ENCODE results near the gene ZNF319. TPM values are rescaled to one million over a fixed set of nuclear protein-coding genes. Genes with fewer than 3 reads are reported as not detected.

Gene ZNF319
- total RNA-seq, 2 experiments from 2014 or later = 19.8 to 20.8 TPM

- no peak overlapping the region for H3K4me3 Mint-ChIP-seq
- POLR2A ChIA-PET = no interaction called here
- H3K9me3 Mint-ChIP-seq = no peaks in the 10 kb centered on the region
- DNase-seq = no peak
- H3K4me1 Mint-ChIP-seq = no peaks in the 10 kb centered on the region
- H3K36me3 Mint-ChIP-seq (ENCODE audit: low read depth) = no peaks in the 10 kb centered on the region
- CTCF ChIA-PET = interaction anchor here (1.2 kb wide), 1 partner anchor 13 kb away, joined by 3 read pairs; the partner anchor contains the start of gene CNGB1
- H3K27ac Mint-ChIP-seq = no peak overlapping the region
- H3K27me3 Mint-ChIP-seq = no peaks in the 10 kb centered on the region
Measured at GRCh38 chr16:57957673-57958392, 42.6 kb downstream of the ZNF319 start.

- DNase-seq = no peak
- H3K36me3 Mint-ChIP-seq (ENCODE audit: low read depth) = no peaks in the 10 kb centered on the region
- ChIA-PET POLR2A (no interaction called here), CTCF (no interaction called here)
- H3K4me3 Mint-ChIP-seq = no peak overlapping the region
- no peak overlapping the region for H3K27ac Mint-ChIP-seq
- H3K4me1 Mint-ChIP-seq = no peaks in the 10 kb centered on the region
- H3K9me3 Mint-ChIP-seq = no peaks in the 10 kb centered on the region
- H3K27me3 Mint-ChIP-seq = no peaks in the 10 kb centered on the region
Measured at GRCh38 chr16:57956924-57957672, 43.4 kb downstream of the ZNF319 start.

- ChIA-PET POLR2A (no interaction called here), CTCF (interaction anchor here (1.3 to 1.5 kb wide), 2 partner anchors 8 to 10 kb away, joined by 3 read pairs; no protein-coding TSS in a partner anchor)
- no peak overlapping the region for H3K4me3 Mint-ChIP-seq
- H3K27ac Mint-ChIP-seq = no peak overlapping the region
- no peaks in the 10 kb centered on the region for H3K4me1 Mint-ChIP-seq
- H3K9me3 Mint-ChIP-seq = no peaks in the 10 kb centered on the region
- DNase-seq = no peak
- H3K27me3 Mint-ChIP-seq = no peaks in the 10 kb centered on the region
- H3K36me3 Mint-ChIP-seq (ENCODE audit: low read depth) = no peaks in the 10 kb centered on the region
Measured at GRCh38 chr16:57956270-57956808, 44.1 kb downstream of the ZNF319 start.

GRCh38 chr16:57955572-57956188 is 44.8 kb downstream of the ZNF319 start:
- H3K9me3 Mint-ChIP-seq = no peaks in the 10 kb centered on the region
- H3K4me3 Mint-ChIP-seq = no peak overlapping the region
- ChIA-PET CTCF (interaction anchor here (1.3 to 1.5 kb wide), 2 partner anchors 9 to 11 kb away, joined by 3 read pairs; no protein-coding TSS in a partner anchor), POLR2A (no interaction called here)
- no peak for DNase-seq
- H3K27ac Mint-ChIP-seq = no peak overlapping the region
- H3K36me3 Mint-ChIP-seq (ENCODE audit: low read depth) = no peaks in the 10 kb centered on the region
- no peaks in the 10 kb centered on the region for H3K4me1 Mint-ChIP-seq
- no peaks in the 10 kb centered on the region for H3K27me3 Mint-ChIP-seq

GRCh38 chr16:57953857-57954256 is 46.6 kb downstream of the ZNF319 start:
- no peak for DNase-seq
- Mint-ChIP-seq H3K36me3 (ENCODE audit: low read depth) (no peaks in the 10 kb centered on the region), H3K4me3 (no peak overlapping the region), H3K9me3 (no peaks in the 10 kb centered on the region), H3K27me3 (no peaks in the 10 kb centered on the region), H3K27ac (no peak overlapping the region), H3K4me1 (no peaks in the 10 kb centered on the region)
- POLR2A ChIA-PET = no interaction called here
- CTCF ChIA-PET = interaction anchor here (1.0 to 1.3 kb wide), 3 partner anchors 8 to 48 kb away, joined by 3 to 4 read pairs (median 3); no protein-coding TSS in a partner anchor

GRCh38 chr16:57952909-57953308 is 47.6 kb downstream of the ZNF319 start:
- H3K27ac Mint-ChIP-seq = no peak overlapping the region

GRCh38 chr16:57951204-57951960 is 49.1 kb downstream of the ZNF319 start:
- no peak overlapping the region for H3K4me3 Mint-ChIP-seq
- H3K36me3 Mint-ChIP-seq (ENCODE audit: low read depth) = no peaks in the 10 kb centered on the region
- H3K4me1 Mint-ChIP-seq = no peaks in the 10 kb centered on the region
- H3K27me3 Mint-ChIP-seq = no peaks in the 10 kb centered on the region
- no peak overlapping the region for H3K27ac Mint-ChIP-seq
- ChIA-PET POLR2A (no interaction called here), CTCF (interaction anchor here (1.5 kb wide), 1 partner anchor 20 kb away, joined by 3 read pairs; the partner anchor contains the start of gene CNGB1)
- H3K9me3 Mint-ChIP-seq = no peaks in the 10 kb centered on the region
- no peak for DNase-seq

More at GRCh38 chr16:57952909-57953308, 47.6 kb downstream of the ZNF319 start:
- Mint-ChIP-seq H3K27me3 (no peaks in the 10 kb centered on the region), H3K9me3 (no peaks in the 10 kb centered on the region), H3K4me1 (no peaks in the 10 kb centered on the region), H3K4me3 (no peak overlapping the region), H3K36me3 (ENCODE audit: low read depth) (no peaks in the 10 kb centered on the region)
- ChIA-PET POLR2A (no interaction called here), CTCF (no interaction called here)
- DNase-seq = no peak

GRCh38 chr16:57950382-57950781 is 50.1 kb downstream of the ZNF319 start:
- POLR2A ChIA-PET = no interaction called here
- Mint-ChIP-seq H3K27me3 (no peaks in the 10 kb centered on the region), H3K36me3 (ENCODE audit: low read depth) (no peaks in the 10 kb centered on the region), H3K9me3 (no peaks in the 10 kb centered on the region), H3K4me3 (no peak overlapping the region), H3K27ac (no peak overlapping the region), H3K4me1 (no peaks in the 10 kb centered on the region)
- CTCF ChIA-PET = no interaction called here
- DNase-seq = no peak

GRCh38 chr16:57949595-57950238 is 50.8 kb downstream of the ZNF319 start:
- H3K4me1 Mint-ChIP-seq = no peaks in the 10 kb centered on the region
- no peaks in the 10 kb centered on the region for H3K36me3 Mint-ChIP-seq (ENCODE audit: low read depth)

GRCh38 chr16:57949013-57949412 is 51.5 kb downstream of the ZNF319 start:
- no peak for DNase-seq
- Mint-ChIP-seq H3K27me3 (no peaks in the 10 kb centered on the region), H3K36me3 (ENCODE audit: low read depth) (no peaks in the 10 kb centered on the region), H3K27ac (no peak overlapping the region), H3K9me3 (no peaks in the 10 kb centered on the region), H3K4me1 (no peaks in the 10 kb centered on the region), H3K4me3 (no peak overlapping the region)
- ChIA-PET POLR2A (no interaction called here), CTCF (no interaction called here)

More at GRCh38 chr16:57949595-57950238, 50.8 kb downstream of the ZNF319 start:
- ChIA-PET CTCF (no interaction called here), POLR2A (no interaction called here)
- no peaks in the 10 kb centered on the region for H3K27me3 Mint-ChIP-seq
- H3K4me3 Mint-ChIP-seq = no peak overlapping the region
- H3K9me3 Mint-ChIP-seq = no peaks in the 10 kb centered on the region
- DNase-seq = no peak
- no peak overlapping the region for H3K27ac Mint-ChIP-seq

- H3K9me3 Mint-ChIP-seq = no peaks in the 10 kb centered on the region
- H3K27me3 Mint-ChIP-seq = no peaks in the 10 kb centered on the region
- no peak for DNase-seq
- H3K27ac Mint-ChIP-seq = no peak overlapping the region
- no peaks in the 10 kb centered on the region for H3K4me1 Mint-ChIP-seq
- H3K4me3 Mint-ChIP-seq = no peak overlapping the region
- H3K36me3 Mint-ChIP-seq (ENCODE audit: low read depth) = no peaks in the 10 kb centered on the region
- ChIA-PET CTCF (no interaction called here), POLR2A (no interaction called here)
Measured at GRCh38 chr16:57948027-57948426, 52.4 kb downstream of the ZNF319 start.

- Mint-ChIP-seq H3K36me3 (ENCODE audit: low read depth) (no peaks in the 10 kb centered on the region), H3K4me1 (no peaks in the 10 kb centered on the region), H3K27me3 (no peaks in the 10 kb centered on the region), H3K4me3 (no peak overlapping the region), H3K9me3 (no peaks in the 10 kb centered on the region), H3K27ac (no peak overlapping the region)
- ChIA-PET POLR2A (no interaction called here), CTCF (interaction anchor here (0.7 kb wide), 1 partner anchor 53 kb away, joined by 3 read pairs; the partner anchor contains the start of gene ZNF319)
- DNase-seq = no peak
Measured at GRCh38 chr16:57947261-57947660, 53.2 kb downstream of the ZNF319 start.
